ENCODE results near the gene PKM. TPM values are rescaled to one million over a fixed set of nuclear protein-coding genes. Genes with fewer than 3 reads are reported as not detected.

Gene PKM
- total and polyA plus RNA-seq, 8 donors: 79.9 to 452 (median 272) TPM

GRCh38 chr15:72252663-72253299 lies 21.8 kb upstream of the PKM start:
- TF ChIP-seq POLR2AphosphoS5 (IDR thresholded peaks at IDR 0.05): no peak
- TF ChIP-seq EP300 (IDR thresholded peaks at IDR 0.05): no peak
- no peak for TF ChIP-seq CTCF (IDR thresholded peaks at IDR 0.05)
- TF ChIP-seq POLR2A (IDR thresholded peaks at IDR 0.05): no peak
- intact Hi-C loops (cut with DNase I; ENCODE audit: low total_unique reads): no loop called here

GRCh38 chr15:72249142-72249810 lies 18.3 kb upstream of the PKM start:
- 76 to 89% (median 83%) methylated on average over 3 of the region's 3 CpGs for WGBS, 5 donors

More at GRCh38 chr15:72252663-72253299, 21.8 kb upstream of the PKM start:
- no peak for DNase-seq
- Histone ChIP-seq H3K27me3 (no peaks in the 10 kb centered on the region), H3K36me3 (peaks cover 70 to 100% (median 100%) of the 10 kb centered on the region in 4 donors), H3K9me3 (no peaks in the 10 kb centered on the region), H3K27ac (no peak overlapping the region), H3K4me1 (no peaks in the 10 kb centered on the region), H3K4me3 (no peak overlapping the region)
- 93 to 98% (median 95%) methylated on average over 10 of the region's 10 CpGs for WGBS, 5 donors

DNA sequence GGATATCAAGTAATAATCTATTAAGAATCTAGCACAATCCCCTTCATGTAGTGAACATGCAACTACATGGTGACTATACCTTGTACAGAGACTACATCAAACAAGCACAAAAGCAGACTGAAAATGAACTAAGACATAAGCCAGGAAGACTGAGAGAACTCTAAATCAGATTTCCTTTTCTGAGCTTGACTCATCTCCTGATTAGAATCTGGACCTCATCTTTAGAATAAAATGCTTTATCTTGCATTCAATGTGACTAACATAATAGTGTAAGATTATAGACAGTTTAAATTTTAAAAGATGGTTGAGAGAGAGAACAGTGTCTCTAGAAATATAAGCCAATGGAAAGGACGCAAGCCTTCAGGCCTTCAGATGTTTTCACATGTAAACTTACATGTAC lies 17.5 kb upstream of the PKM start:
- no peak for DNase-seq
- H3K36me3 ChIP-seq: peaks cover 47 to 100% (median 97%) of the 10 kb centered on the region in 4 donors
- no peaks in the 10 kb centered on the region for H3K4me1 ChIP-seq
- H3K27ac ChIP-seq: no peak overlapping the region
- no peak overlapping the region for H3K4me3 ChIP-seq
- intact Hi-C loops (cut with DNase I; ENCODE audit: low total_unique reads): no loop called here
- 85 to 97% (median 96%) methylated on average over 1 of the region's 1 CpG for WGBS, 5 donors
- no peaks in the 10 kb centered on the region for H3K27me3 ChIP-seq
- no peaks in the 10 kb centered on the region for H3K9me3 ChIP-seq
- TF ChIP-seq POLR2A (IDR thresholded peaks at IDR 0.05): no peak
- no peak for TF ChIP-seq CTCF (IDR thresholded peaks at IDR 0.05)
- no peak for TF ChIP-seq POLR2AphosphoS5 (IDR thresholded peaks at IDR 0.05)
- no peak for TF ChIP-seq EP300 (IDR thresholded peaks at IDR 0.05)

More at GRCh38 chr15:72249142-72249810, 18.3 kb upstream of the PKM start:
- intact Hi-C loops (cut with DNase I; ENCODE audit: low total_unique reads): no loop called here
- Histone ChIP-seq H3K4me1 (no peaks in the 10 kb centered on the region), H3K9me3 (no peaks in the 10 kb centered on the region), H3K27ac (no peak overlapping the region), H3K36me3 (peaks cover 53 to 100% (median 97%) of the 10 kb centered on the region in 4 donors), H3K4me3 (no peak overlapping the region), H3K27me3 (no peaks in the 10 kb centered on the region)
- TF ChIP-seq POLR2AphosphoS5 (IDR thresholded peaks at IDR 0.05) (no peak), POLR2A (IDR thresholded peaks at IDR 0.05) (no peak), CTCF (IDR thresholded peaks at IDR 0.05) (no peak), EP300 (IDR thresholded peaks at IDR 0.05) (no peak)
- DNase-seq: no peak

DNA sequence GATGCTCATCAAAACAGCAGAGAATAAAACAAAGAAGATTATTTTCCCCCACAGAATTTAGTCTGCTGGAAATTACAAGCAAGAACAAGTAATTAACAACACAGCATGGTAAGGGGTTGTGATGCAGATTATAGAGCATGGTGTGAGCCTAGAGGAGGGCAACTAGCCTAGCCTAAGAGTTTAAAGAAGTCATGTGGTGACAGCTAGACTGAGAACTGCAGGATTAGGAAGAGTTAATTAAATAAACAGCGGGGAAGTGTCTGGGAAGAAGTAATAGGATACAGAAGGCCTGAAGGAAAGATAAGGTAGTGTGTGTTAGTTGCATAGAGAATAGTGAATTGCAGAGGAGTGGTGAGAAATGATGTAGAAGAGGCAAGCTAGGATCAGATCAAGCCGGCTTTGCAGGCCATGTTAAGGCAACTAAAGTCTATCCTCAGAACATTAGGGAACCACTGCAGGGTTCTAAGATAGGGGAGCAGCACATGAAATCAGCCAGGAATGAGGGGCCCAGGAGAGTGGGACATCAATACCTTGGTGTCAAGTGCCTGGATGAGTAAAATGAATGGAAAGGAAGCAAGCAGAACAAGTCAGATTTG lies 11.9 kb upstream of the PKM start:
- Histone ChIP-seq H3K4me1 (peaks cover 0 to 3% (median under 1%) of the 10 kb centered on the region in 4 donors), H3K27me3 (no peaks in the 10 kb centered on the region), H3K4me3 (no peak overlapping the region), H3K27ac (no peak overlapping the region), H3K36me3 (peaks cover 31 to 90% (median 84%) of the 10 kb centered on the region in 4 donors), H3K9me3 (no peaks in the 10 kb centered on the region)
- 45 to 65% (median 58%) methylated on average over 2 of the region's 2 CpGs for WGBS, 5 donors
- DNase-seq: no peak
- intact Hi-C loops (cut with DNase I; ENCODE audit: low total_unique reads): no loop called here
- TF ChIP-seq EP300 (IDR thresholded peaks at IDR 0.05) (no peak), POLR2A (IDR thresholded peaks at IDR 0.05) (no peak), POLR2AphosphoS5 (IDR thresholded peaks at IDR 0.05) (no peak), CTCF (IDR thresholded peaks at IDR 0.05) (no peak)
